ENCODE measurements around the gene RBM38.

- TF ChIP-seq CTCF (IDR thresholded peaks at IDR 0.05; ENCODE audit: borderline replicate concordance, extremely low read depth, low read length, poor library complexity, severe bottlenecking) (no peak), EZH2 (IDR thresholded peaks at IDR 0.05; ENCODE audit: borderline replicate concordance, low read depth, low read length, severe bottlenecking) (no peak)
These were observed 23.8 kb downstream of the RBM38 start for GRCh38 chr20:57414867-57415592.

All from DND-41 (cell line).